Choroid plexus epithelial cell (primary cell): ENCODE data around the gene FCN2.

Experiments
- DNase-seq: peaks from one replicate; pipeline ENCODE4 v3.0.0-alpha.2; 2010; ENCODE audit warnings: low read depth
- H3K4me3 ChIP-seq: 2 replicates; pipeline ENCODE4 v1.5.1; 2011; ENCODE audit warnings: low read depth, mild to moderate bottlenecking, control low read depth, low read length, moderate library complexity
- CTCF ChIP-seq: conservative IDR thresholded peaks from 2 replicates; pipeline ENCODE4 v1.5.1; 2011; ENCODE audit warnings: low read depth, mild to moderate bottlenecking, control low read depth, inconsistent platforms, low read length, moderate library complexity

Gene FCN2

GRCh38 chr9:134895567-134895907, 14.9 kb downstream of the FCN2 start:
- no peak overlapping the region for H3K4me3 ChIP-seq
- TF ChIP-seq CTCF: no peak
- no peak for DNase-seq

GRCh38 chr9:134895908-134896833, 15.6 kb downstream of the FCN2 start:
- DNase-seq: peak; percentile 94

GRCh38 chr9:134896834-134897583, 16.4 kb downstream of the FCN2 start:
- no peak for DNase-seq
- TF ChIP-seq CTCF: no peak
- H3K4me3 ChIP-seq: no peak overlapping the region

More at GRCh38 chr9:134895908-134896833, 15.6 kb downstream of the FCN2 start:
- no peak for TF ChIP-seq CTCF
- H3K4me3 ChIP-seq: no peak overlapping the region

GRCh38 chr9:134897584-134898170, 17.1 kb downstream of the FCN2 start:
- peak; percentile 5 for DNase-seq
- TF ChIP-seq CTCF: no peak
- H3K4me3 ChIP-seq: no peak overlapping the region

- no peak overlapping the region for H3K4me3 ChIP-seq
- no peak for TF ChIP-seq CTCF
- DNase-seq: no peak
These were observed 17.7 kb downstream of the FCN2 start for GRCh38 chr9:134898319-134898718.

GRCh38 chr9:134899168-134899567, 18.6 kb downstream of the FCN2 start:
- no peak for TF ChIP-seq CTCF
- DNase-seq: no peak
- no peak overlapping the region for H3K4me3 ChIP-seq
